Measurements from ENCODE around the gene LRRC8D. TPM values are rescaled to one million over a fixed set of nuclear protein-coding genes. Genes with fewer than 3 reads are reported as not detected.

LRRC8D gene
- total and polyA plus RNA-seq, 2 of the 4 experiments (the other 2 are of a cell fraction), result 34.1 to 35.3 TPM

DNA sequence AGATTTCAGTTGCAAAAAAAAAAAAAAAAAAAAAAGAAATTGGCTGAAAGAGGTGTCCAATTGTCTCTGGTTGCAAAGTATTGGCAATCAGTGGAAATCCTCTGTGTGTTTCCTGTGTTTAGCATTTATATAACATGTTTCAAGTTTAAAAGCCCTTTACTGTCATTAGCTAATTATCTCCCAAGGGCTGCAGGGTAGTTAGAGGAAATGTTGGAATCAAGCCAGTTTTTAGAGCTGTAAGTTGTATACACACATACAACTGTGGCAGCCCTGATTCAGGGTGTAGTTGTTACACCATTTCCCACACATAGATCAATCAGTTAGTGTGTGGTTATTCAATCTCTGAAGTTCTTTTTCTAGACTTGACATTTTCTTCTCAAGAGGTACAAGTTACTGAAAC is 165.2 kb downstream of the LRRC8D start:
- Histone ChIP-seq H3K23ac (ENCODE audit: low read depth, low read length) (no peak overlapping the region), H2BK15ac (ENCODE audit: low read depth, low read length) (no peak overlapping the region), H3K27ac (ENCODE audit: insufficient read depth, low read length) (no peak overlapping the region), H3K4me1 (ENCODE audit: control insufficient read depth, insufficient read depth, low read length) (no peaks in the 10 kb centered on the region), H3K56ac (ENCODE audit: extremely low read depth, insufficient read depth, low read length) (no peak overlapping the region), H4K5ac (ENCODE audit: low read depth, low read length) (no peak overlapping the region), H2BK5ac (ENCODE audit: low read depth, low read length, poor library complexity, severe bottlenecking) (no peak overlapping the region), H4K20me1 (ENCODE audit: insufficient read depth, low read length) (no peaks in the 10 kb centered on the region), H3K9me3 (ENCODE audit: control insufficient read depth, insufficient read depth, low read length) (no peaks in the 10 kb centered on the region), H2AFZ (replicated peaks; ENCODE audit: low read length, poor library complexity) (no peak overlapping the region), H3K4me3 (ENCODE audit: insufficient read depth, low read depth, low read length) (no peak overlapping the region), H3K18ac (ENCODE audit: low read depth, low read length) (no peak overlapping the region), H2BK20ac (ENCODE audit: low read depth, low read length) (no peak overlapping the region), H3K9ac (ENCODE audit: low read depth, low read length) (no peak overlapping the region), H3K79me1 (ENCODE audit: low read depth in 1 of 2, low read length in 2 of 2) (no peaks in the 10 kb centered on the region), H4K91ac (ENCODE audit: insufficient read depth, low read depth, low read length) (no peak overlapping the region), H4K8ac (ENCODE audit: low read depth in 2 of 2, low read length in 2 of 2) (no peak overlapping the region), H3K36me3 (ENCODE audit: control insufficient read depth, insufficient read depth, low read length) (no peaks in the 10 kb centered on the region), H2AK9ac (replicated peaks; ENCODE audit: low read depth, low read length, poor library complexity) (no peak overlapping the region), H3K4ac (ENCODE audit: low read depth, low read length) (no peak overlapping the region; the same call in 1 of the 2 replicates), H3K27me3 (ENCODE audit: control insufficient read depth, insufficient read depth, low read length) (no peaks in the 10 kb centered on the region), H3K9me1 (ENCODE audit: insufficient read depth, low read length) (no peaks in the 10 kb centered on the region), H2AK5ac (ENCODE audit: low read depth, low read length) (no peak overlapping the region), H3K14ac (replicated peaks; ENCODE audit: low read depth, low read length) (peak overlapping the region; percentile 34; the same call in 1 of the 2 replicates), H3K4me2 (ENCODE audit: low read depth, low read length) (no peak overlapping the region), H2BK120ac (ENCODE audit: low read depth, low read length) (no peak overlapping the region)
- intact Hi-C loops (cut with micrococcal nuclease), result loop anchor here (2.0 to 5.0 kb wide), 3 partner anchors 79 to 164 kb away; partner anchors contain the start of gene LRRC8D
- CTCF ChIA-PET, result interaction anchor here (1.5 to 2.4 kb wide), 3 partner anchors 75 to 182 kb away, joined by 4 to 9 read pairs (median 8); no protein-coding TSS in a partner anchor
- POLR2A ChIA-PET (ENCODE audit: unreplicated experiment), result no interaction called here
- in situ Hi-C loops (cut with MboI; ENCODE audit: low sequenced_read_pairs), result loop anchor here (25.0 kb wide), 1 partner anchor 499 kb away; no protein-coding TSS in a partner anchor
- dilution Hi-C loops (cut with HindIII; ENCODE audit: low sequenced_read_pairs, unreplicated experiment), result no loop called here
- no peak for DNase-seq
- no TSS peak for BruUV-seq (replicated peaks)
- no peak for ATAC-seq (ENCODE audit: low read depth)
- TF ChIP-seq FOS (IDR thresholded peaks at IDR 0.05; ENCODE audit: low read depth, low read length), result no peak
- TF ChIP-seq CHD1 (IDR thresholded peaks at IDR 0.05; ENCODE audit: low read depth, low read length), result no peak
- TF ChIP-seq NFE2L2 (IDR thresholded peaks at IDR 0.05; ENCODE audit: low read depth, low read length), result no peak
- TF ChIP-seq MXI1 (IDR thresholded peaks at IDR 0.05; ENCODE audit: borderline replicate concordance, low read depth, low read length), result no peak
- TF ChIP-seq RFX5 (IDR thresholded peaks at IDR 0.05; ENCODE audit: low read depth, low read length), result no peak
- no peak for TF ChIP-seq SMC3 (IDR thresholded peaks at IDR 0.05; ENCODE audit: low read depth, low read length)
- TF ChIP-seq, protein P1, sequence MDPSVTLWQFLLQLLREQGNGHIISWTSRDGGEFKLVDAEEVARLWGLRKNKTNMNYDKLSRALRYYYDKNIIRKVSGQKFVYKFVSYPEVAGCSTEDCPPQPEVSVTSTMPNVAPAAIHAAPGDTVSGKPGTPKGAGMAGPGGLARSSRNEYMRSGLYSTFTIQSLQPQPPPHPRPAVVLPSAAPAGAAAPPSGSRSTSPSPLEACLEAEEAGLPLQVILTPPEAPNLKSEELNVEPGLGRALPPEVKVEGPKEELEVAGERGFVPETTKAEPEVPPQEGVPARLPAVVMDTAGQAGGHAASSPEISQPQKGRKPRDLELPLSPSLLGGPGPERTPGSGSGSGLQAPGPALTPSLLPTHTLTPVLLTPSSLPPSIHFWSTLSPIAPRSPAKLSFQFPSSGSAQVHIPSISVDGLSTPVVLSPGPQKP (IDR thresholded peaks at IDR 0.05; ENCODE audit: borderline replicate concordance, low read depth, low read length), result no peak
- TF ChIP-seq, protein P2, sequence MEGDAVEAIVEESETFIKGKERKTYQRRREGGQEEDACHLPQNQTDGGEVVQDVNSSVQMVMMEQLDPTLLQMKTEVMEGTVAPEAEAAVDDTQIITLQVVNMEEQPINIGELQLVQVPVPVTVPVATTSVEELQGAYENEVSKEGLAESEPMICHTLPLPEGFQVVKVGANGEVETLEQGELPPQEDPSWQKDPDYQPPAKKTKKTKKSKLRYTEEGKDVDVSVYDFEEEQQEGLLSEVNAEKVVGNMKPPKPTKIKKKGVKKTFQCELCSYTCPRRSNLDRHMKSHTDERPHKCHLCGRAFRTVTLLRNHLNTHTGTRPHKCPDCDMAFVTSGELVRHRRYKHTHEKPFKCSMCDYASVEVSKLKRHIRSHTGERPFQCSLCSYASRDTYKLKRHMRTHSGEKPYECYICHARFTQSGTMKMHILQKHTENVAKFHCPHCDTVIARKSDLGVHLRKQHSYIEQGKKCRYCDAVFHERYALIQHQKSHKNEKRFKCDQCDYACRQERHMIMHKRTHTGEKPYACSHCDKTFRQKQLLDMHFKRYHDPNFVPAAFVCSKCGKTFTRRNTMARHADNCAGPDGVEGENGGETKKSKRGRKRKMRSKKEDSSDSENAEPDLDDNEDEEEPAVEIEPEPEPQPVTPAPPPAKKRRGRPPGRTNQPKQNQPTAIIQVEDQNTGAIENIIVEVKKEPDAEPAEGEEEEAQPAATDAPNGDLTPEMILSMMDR (conservative IDR thresholded peaks at IDR 0.05; ENCODE audit: low read depth, low read length), result no peak
- TF ChIP-seq, protein P3, sequence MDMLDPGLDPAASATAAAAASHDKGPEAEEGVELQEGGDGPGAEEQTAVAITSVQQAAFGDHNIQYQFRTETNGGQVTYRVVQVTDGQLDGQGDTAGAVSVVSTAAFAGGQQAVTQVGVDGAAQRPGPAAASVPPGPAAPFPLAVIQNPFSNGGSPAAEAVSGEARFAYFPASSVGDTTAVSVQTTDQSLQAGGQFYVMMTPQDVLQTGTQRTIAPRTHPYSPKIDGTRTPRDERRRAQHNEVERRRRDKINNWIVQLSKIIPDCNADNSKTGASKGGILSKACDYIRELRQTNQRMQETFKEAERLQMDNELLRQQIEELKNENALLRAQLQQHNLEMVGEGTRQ (IDR thresholded peaks at IDR 0.05; ENCODE audit: low read depth, low read length), result no peak
- no peak for TF ChIP-seq MAZ (IDR thresholded peaks at IDR 0.05; ENCODE audit: borderline replicate concordance, low read depth, low read length)
- TF ChIP-seq MAFK (IDR thresholded peaks at IDR 0.05; ENCODE audit: low read depth, low read length), result no peak
- TF ChIP-seq RCOR1 (IDR thresholded peaks at IDR 0.05; ENCODE audit: insufficient replicate concordance, low read length), result no peak
